HG03025 (cell line): ENCODE data around the gene HECTD2.
"Not testable (repeated sequence)": the region's sequence is repeated elsewhere in the genome, so short reads cannot be mapped to it uniquely, and the experiment has no call there.

Experiments used
- ATAC-seq: cut with Tn5 transposase; IDR thresholded peaks from one replicate; pipeline ENCODE4 v1.9.1; 2021; ENCODE audit warnings: mild to moderate bottlenecking, moderate library complexity; ENCODE audit not compliant: unreplicated experiment, low FRiP score

Gene HECTD2

DNA sequence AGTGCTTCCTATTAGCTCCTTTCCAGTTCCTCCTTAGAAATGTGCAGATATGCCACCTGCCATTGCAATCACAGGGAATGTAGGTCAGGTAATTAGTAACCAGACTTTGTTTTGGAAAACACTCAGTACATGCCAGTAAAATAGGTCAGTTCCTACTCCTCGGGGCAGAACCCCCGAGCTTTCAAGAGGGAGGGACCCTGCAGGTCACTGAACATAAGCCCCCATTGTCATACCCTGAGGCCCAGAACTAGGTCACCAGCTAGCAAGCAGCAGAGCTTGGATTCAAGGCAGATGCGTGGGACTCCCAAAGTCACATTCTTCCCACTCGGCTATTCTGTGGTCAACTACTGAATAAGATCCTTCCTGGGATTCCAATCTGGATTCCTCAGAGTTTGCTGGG lies 117.9 kb downstream of the HECTD2 start:
- ATAC-seq = no peak

- no peak for ATAC-seq
Measured at GRCh38 chr10:91528768-91529167, 118.6 kb downstream of the HECTD2 start.

GRCh38 chr10:91534789-91535188 lies 124.6 kb downstream of the HECTD2 start:
- ATAC-seq = not testable (repeated sequence)

GRCh38 chr10:91536111-91536510 lies 126.0 kb downstream of the HECTD2 start:
- ATAC-seq = no peak

GRCh38 chr10:91536733-91537132 lies 126.6 kb downstream of the HECTD2 start:
- ATAC-seq = no peak

DNA sequence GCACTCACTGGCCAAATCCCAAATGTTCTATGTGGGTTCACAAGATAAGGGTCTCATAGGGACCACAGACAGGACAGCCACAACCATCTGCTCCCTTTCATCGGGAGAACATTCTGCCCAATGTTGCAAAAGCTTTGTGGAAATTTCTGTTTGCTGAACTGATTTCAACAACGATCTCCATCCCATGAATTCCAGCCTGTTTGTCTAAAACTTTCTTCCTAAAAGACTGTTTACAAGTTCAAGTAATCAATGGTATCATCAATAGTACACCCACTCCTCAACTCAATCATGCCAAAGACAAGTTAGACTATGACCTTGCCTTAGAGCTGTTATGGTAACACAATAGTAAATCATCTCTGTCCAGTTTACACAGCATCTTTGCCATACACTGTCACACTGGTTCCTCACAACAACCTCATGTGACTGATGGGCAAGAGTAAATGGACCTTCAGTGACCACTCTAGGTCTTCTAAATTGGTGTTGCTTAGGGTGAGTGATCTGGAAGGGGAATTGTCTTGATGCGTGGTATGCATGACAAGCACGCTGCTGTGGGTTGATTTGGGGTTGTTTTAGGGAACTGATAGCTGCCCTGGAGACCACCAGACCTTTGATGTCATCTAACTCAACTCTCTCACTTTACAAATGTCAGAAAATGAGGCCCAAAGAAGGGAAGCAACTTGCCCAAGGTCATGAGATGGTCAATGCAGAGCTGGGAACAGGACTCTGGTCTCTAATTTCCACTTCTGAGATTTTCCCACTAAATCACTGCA lies 127.7 kb downstream of the HECTD2 start:
- no peak for ATAC-seq

- ATAC-seq = no peak
Measured at GRCh38 chr10:91539930-91540329, 129.8 kb downstream of the HECTD2 start.

DNA sequence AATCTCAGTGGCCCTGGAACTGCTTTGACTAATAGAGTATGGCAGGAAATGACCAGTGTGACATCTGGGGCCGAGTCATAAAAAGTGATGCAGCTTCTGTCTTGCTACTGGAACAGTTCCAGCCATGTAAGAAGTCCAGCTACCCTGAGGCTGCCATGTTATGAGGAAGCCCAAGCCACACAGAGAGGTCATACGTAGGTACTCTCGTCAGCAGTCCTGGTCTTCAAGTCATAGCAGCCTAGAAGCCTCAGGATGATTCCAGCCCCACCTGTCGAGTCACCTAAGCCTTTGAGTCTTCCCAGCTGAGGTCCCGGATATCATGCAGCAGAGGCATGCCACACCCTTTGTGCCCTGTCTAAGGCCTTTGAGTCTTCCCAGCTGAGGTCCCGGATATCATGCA lies 130.6 kb downstream of the HECTD2 start:
- ATAC-seq = no peak

DNA sequence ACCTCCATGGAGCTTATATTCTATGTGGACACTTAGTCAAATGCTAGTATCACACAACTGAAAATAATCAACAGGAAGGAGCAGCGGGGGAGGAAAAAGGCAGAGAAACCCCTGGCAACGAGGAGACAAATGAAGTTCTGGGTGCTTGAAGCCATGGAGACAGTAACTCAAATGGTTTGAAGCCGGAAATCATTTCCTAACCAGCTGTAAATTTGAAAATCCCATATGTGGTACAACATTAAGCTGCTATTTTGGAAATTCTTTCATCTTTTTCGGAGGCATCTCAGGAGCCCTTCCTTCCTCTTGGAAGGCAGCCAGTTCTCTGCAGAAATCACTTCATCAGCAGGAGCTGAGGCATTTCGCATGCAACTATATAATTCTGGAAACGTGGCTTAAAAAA lies 131.3 kb downstream of the HECTD2 start:
- ATAC-seq = no peak

GRCh38 chr10:91545384-91545783 lies 135.2 kb downstream of the HECTD2 start:
- no peak for ATAC-seq

DNA sequence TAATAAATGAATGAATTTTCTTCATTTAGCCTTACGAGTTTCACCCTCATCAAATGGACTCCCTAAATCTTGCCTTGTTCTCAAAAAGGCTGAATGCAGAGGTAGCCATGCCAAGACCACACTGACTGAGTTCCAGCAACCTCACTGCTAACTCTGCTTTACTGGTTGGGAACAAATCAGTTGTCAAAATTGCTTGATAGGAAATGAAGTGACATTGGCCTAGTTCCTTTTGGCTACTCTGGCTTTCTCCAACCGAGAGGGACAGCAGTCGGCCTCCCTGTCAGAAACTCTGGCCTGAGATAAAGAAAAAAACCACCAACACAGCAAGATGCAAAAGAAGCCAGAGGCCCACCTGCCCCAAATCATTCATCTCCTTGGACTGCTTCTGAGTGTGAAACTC lies 135.7 kb downstream of the HECTD2 start:
- no peak for ATAC-seq

GRCh38 chr10:91549262-91549661 lies 139.1 kb downstream of the HECTD2 start:
- ATAC-seq = no peak

DNA sequence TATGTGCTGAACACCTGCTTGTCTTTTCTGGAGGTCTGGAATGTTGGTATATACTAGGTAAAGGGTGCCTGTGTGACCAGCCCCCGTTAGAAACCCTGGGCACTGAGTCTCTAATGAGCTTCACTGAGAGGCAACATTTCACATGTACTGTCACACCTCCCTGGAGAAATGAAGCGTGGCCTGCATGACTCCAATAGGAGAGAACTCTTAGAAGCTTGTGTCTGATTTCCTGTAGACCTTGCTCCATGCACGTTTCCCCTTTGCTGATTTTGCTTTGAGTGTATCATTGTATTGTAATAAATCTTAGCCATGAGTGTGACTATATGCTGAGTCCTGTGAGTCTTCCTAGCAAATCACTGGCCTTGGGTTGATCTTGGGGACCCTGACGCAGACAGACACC lies 139.9 kb downstream of the HECTD2 start:
- ATAC-seq = no peak

- ATAC-seq = no peak
Measured at GRCh38 chr10:91551856-91552255, 141.7 kb downstream of the HECTD2 start.

DNA sequence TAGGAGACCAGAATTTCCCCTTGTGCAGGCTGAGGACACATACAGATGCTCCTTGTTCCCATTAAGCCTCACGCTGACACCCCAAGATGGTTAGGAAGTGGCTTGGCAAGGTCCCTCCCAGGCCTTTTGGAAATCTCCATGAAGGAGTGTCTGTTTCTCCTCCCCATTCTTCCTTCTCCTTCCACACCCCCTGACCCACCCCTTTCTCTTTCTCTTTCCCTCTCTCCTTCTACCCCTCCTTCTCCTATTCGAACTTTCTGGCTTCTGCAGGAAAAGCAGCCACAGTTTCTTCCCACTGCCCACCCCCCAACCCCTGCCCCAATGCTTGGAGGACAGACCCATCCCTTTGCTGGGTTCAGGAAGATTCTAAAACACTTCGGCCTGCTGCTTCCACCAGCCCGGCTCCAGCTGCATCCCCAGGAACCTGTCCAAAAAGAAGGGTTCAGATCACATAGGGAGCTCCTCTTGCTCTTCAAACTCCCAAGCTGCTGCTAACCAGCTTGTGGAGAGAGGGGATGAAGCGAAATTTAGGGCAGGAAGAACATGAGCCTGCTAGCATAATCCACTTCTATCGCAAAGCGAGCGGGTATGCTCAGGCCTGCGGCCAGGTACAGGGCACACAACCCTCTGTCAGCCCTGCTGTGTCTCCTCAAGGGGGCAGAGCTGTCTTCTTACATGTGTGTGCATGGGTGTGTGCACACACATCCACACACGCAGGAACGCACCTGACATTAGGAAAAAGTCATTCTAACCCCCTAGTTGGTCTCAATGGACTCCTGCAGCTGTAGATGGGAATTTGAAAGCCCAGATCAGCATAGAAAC lies 142.3 kb downstream of the HECTD2 start:
- no peak for ATAC-seq

DNA sequence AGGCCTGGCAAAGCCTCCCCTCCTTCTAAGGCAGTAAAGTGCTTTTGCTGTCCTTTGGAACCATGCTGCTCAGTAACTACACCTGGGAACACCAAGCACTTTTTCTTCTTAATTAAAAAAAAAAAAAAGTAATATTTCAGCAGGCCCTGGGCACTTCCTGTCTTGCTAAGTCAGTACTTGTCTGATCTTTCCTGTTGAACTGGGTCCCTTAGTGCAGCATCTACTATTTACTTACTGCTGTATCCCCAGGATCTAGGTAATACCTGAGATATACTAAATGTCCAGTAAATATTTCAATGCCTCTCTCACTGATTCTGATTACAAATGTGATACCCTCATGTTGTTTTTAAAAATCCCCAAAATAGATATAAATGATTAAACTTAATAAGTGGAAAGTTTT lies 145.3 kb downstream of the HECTD2 start:
- no peak for ATAC-seq

GRCh38 chr10:91556691-91557566 lies 146.8 kb downstream of the HECTD2 start:
- no peak for ATAC-seq

DNA sequence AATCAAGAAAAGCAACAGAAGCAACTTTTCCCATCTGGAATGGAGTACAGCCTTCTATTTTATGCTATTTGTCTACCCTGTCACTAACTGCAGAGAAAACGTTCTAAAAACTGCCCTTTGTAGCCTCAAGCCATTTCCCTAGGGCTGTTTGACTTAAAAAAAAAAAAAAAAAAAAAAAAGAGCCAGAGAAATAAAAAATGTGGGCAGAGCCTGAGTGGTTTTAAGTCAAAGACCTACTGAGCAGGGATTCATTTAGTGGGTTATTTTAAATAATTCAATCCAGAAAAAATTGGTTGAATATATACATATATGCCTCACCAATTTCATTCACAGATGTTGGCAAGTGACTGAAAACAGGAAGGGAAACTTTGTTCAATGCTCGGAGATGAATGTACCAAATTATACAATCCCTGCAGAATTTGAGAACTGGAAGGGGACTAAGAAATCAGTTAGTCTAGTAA lies 147.5 kb downstream of the HECTD2 start:
- ATAC-seq = no peak

DNA sequence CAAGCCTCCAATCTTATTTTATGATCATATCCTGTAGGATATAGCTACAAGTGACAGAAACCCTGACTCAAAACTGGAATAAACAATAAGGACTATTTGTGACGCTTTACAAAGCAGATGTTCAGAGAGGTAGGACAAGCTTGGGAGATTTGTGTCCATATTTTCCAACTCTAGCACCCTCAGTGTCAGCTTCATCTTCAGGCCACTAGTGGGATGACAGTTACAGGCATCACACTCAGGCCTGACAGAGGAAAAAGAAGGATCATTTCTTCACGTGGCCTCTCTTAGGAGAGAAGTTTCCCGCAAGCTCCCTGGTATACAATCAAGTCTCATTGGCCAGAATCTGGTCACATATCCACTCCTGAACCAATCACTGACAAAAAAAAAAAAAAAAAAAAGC lies 148.3 kb downstream of the HECTD2 start:
- no peak for ATAC-seq

DNA sequence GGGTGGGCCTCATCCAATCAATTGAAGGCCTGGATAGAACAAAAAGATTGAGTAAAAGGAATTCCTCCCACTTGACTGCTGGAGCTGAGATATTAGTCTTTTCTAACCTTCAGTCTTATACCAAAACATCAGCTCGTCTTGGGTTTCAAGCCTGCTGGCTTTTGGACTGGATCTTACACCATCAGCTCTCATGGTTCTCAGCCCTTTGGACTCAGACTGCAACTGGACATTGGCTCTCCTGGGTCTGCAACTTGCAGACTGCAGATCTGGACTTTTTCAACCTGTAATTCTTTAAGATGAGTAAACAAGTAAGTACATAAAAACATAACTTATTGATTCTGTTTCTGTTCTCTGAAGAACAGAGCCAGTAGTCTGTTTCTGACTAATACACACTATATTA lies 149.0 kb downstream of the HECTD2 start:
- no peak for ATAC-seq

- no peak for ATAC-seq
Measured at GRCh38 chr10:91559750-91560149, 149.6 kb downstream of the HECTD2 start.
